GM23338 (cell line): ENCODE measurements around the gene STOX1. TPM values are rescaled to one million over a fixed set of nuclear protein-coding genes. Genes with fewer than 3 reads are reported as not detected.

Source experiments
- ATAC-seq: fragments of 200-7000 bp; cut with Tn5 transposase; 3 replicates; pipeline ENCODE4 v1.9.1; 2020
- DNase-seq: peaks from one replicate; pipeline ENCODE4 v3.0.0-alpha.2; 2015; ENCODE audit warnings: low spot score
- H2AFZ ChIP-seq: fragments of 200-600 bp; sonication (generic); 2 replicates; pipeline ENCODE4 v1.8.0; 2016; ENCODE audit warnings: antibody characterized with exemption, mild to moderate bottlenecking, moderate library complexity
- H3F3A ChIP-seq: fragments of 200-600 bp; sonication (generic); replicated peaks from 2 replicates; pipeline ENCODE4 v1.8.0; 2017; ENCODE audit warnings: antibody characterized with exemption, mixed run types, low read depth
- H3K27ac ChIP-seq: fragments of 200-600 bp; sonication (generic); 2 replicates; pipeline ENCODE4 v1.6.1; 2016; ENCODE audit warnings: low read depth
- H3K27me3 ChIP-seq: fragments of 200-600 bp; sonication (generic); 2 replicates; pipeline ENCODE4 v1.8.0; 2016; ENCODE audit warnings: mild to moderate bottlenecking, mixed run types, moderate library complexity; ENCODE audit not compliant: insufficient read depth
- H3K36me3 ChIP-seq: fragments of 200-600 bp; sonication (generic); 2 replicates; pipeline ENCODE4 v1.8.0; 2016; ENCODE audit warnings: mild to moderate bottlenecking; ENCODE audit not compliant: insufficient read depth
- H3K4me1 ChIP-seq: fragments of 200-600 bp; sonication (generic); 2 replicates; pipeline ENCODE4 v1.8.0; 2016; ENCODE audit warnings: mild to moderate bottlenecking, moderate library complexity; ENCODE audit not compliant: insufficient read depth
- H3K4me2 ChIP-seq: fragments of 200-600 bp; sonication (generic); 2 replicates; pipeline ENCODE4 v1.7.1; 2017; ENCODE audit warnings: mixed run types
- H3K4me3 ChIP-seq: fragments of 200-600 bp; sonication (generic); 2 replicates; pipeline ENCODE4 v1.6.1; 2016; ENCODE audit warnings: mixed run types
- H3K79me2 ChIP-seq: fragments of 200-600 bp; sonication (generic); replicated peaks from 2 replicates; pipeline ENCODE4 v1.8.0; 2017; ENCODE audit warnings: mild to moderate bottlenecking; ENCODE audit not compliant: insufficient read depth
- H3K9me2 ChIP-seq: fragments of 200-600 bp; sonication (generic); 2 replicates; pipeline ENCODE4 v1.8.0; 2017; ENCODE audit not compliant: insufficient read depth
- H4K20me1 ChIP-seq: fragments of 200-600 bp; sonication (generic); replicated peaks from 2 replicates; pipeline ENCODE4 v1.8.0; 2017; ENCODE audit warnings: mild to moderate bottlenecking; ENCODE audit not compliant: insufficient read depth
- H3K27ac Mint-ChIP-seq: 2 replicates; pipeline ENCODE4 v1.8.0; 2020; ENCODE audit warnings: inconsistent platforms, mild to moderate bottlenecking, moderate library complexity, mixed read lengths
- H3K27me3 Mint-ChIP-seq: 3 replicates; pipeline ENCODE4 v1.8.0; 2022; ENCODE audit warnings: low read depth, mild to moderate bottlenecking, moderate library complexity, mixed read lengths, inconsistent platforms; ENCODE audit not compliant: insufficient read depth, poor library complexity
- H3K36me3 Mint-ChIP-seq: 3 replicates; pipeline ENCODE4 v1.8.0; 2021; ENCODE audit warnings: low read depth, mild to moderate bottlenecking, inconsistent platforms, moderate library complexity, mixed read lengths
- H3K4me1 Mint-ChIP-seq: 3 replicates; pipeline ENCODE4 v1.8.0; 2020; ENCODE audit warnings: mild to moderate bottlenecking, inconsistent platforms, mixed read lengths
- H3K4me3 Mint-ChIP-seq: 3 replicates; pipeline ENCODE4 v1.8.0; 2021; ENCODE audit warnings: moderate library complexity, mild to moderate bottlenecking, inconsistent platforms, mixed read lengths
- H3K9me3 Mint-ChIP-seq: 3 replicates; pipeline ENCODE4 v1.8.0; 2020; ENCODE audit warnings: moderate library complexity, mild to moderate bottlenecking, inconsistent platforms, mixed read lengths
- CREB1 ChIP-seq: fragments of 250-450 bp; sonication (Bioruptor Pico); IDR thresholded peaks from 2 replicates; pipeline ENCODE4 v1.5.0; 2020; ENCODE audit warnings: low read depth, mild to moderate bottlenecking, moderate library complexity
- EZH2 ChIP-seq: fragments of 200-600 bp; sonication (generic); IDR thresholded peaks from one replicate; pipeline ENCODE4 v1.8.0; 2017; ENCODE audit warnings: antibody characterized with exemption, mild to moderate bottlenecking, low read depth; ENCODE audit not compliant: unreplicated experiment
- EZH2phosphoT487 ChIP-seq: fragments of 200-600 bp; sonication (generic); IDR thresholded peaks from one replicate; pipeline ENCODE4 v1.8.1; 2018; ENCODE audit warnings: antibody characterized with exemption; ENCODE audit not compliant: unreplicated experiment
- JUNB ChIP-seq: IDR thresholded peaks from one replicate; pipeline ENCODE4 v1.6.1; 2016; ENCODE audit warnings: antibody characterized with exemption; ENCODE audit not compliant: unreplicated experiment
- STAT1 ChIP-seq: IDR thresholded peaks from one replicate; pipeline ENCODE4 v1.6.1; 2016; ENCODE audit warnings: antibody characterized with exemption; ENCODE audit not compliant: unreplicated experiment
- ZNF114 ChIP-seq: fragments of 250-450 bp; sonication (Bioruptor Pico); IDR thresholded peaks from 2 replicates; pipeline ENCODE4 v1.5.0; 2020; ENCODE audit warnings: mild to moderate bottlenecking, moderate library complexity
- polyA plus RNA-seq: library from polyadenylated mRNA; unstranded; fragments of >200 nt; fragmentation: Nextera tagmentation; extraction: Ambion mirVana; gene quantifications from 2 replicates; pipeline ENCODE4 v1.2.1, GENCODE V29; 2016
- total RNA-seq: library from RNA; depleted of rRNA; stranded (reverse); fragments of >200 nt; shearing (Covaris generic); gene quantifications from 2 replicates; pipeline ENCODE4 v1.2.3, GENCODE V29; 2014
- TF ChIP-seq, protein P1 (sequence below), 2 experiments: fragments of 200-600 bp in 1 of 2; sonication (generic) in 1 of 2; conservative IDR thresholded peaks; 2 replicates each; pipeline versions ENCODE4 v1.5.1 to v1.6.1; 2016 to 2017; ENCODE audit warnings: antibody characterized with exemption in 2 of 2, low read depth in 2 of 2, mild to moderate bottlenecking in 2 of 2, moderate library complexity in 1 of 2
- TF ChIP-seq, protein P2 (sequence below): IDR thresholded peaks from 2 replicates; pipeline ENCODE4 v1.6.1; 2016; ENCODE audit warnings: antibody characterized with exemption
- TF ChIP-seq, protein P3 (sequence below): IDR thresholded peaks from one replicate; pipeline ENCODE4 v1.6.1; 2018; ENCODE audit warnings: antibody characterized with exemption; ENCODE audit not compliant: unreplicated experiment
- TF ChIP-seq, protein P4 (sequence below): fragments of 250-450 bp; sonication (Bioruptor Pico); IDR thresholded peaks from 2 replicates; pipeline ENCODE4 v1.5.0; 2020; ENCODE audit warnings: mild to moderate bottlenecking, moderate library complexity

STOX1 gene
- total and polyA plus RNA-seq, 2 experiments from 2014 or later, result 1.6 to 2.2 TPM

DNA sequence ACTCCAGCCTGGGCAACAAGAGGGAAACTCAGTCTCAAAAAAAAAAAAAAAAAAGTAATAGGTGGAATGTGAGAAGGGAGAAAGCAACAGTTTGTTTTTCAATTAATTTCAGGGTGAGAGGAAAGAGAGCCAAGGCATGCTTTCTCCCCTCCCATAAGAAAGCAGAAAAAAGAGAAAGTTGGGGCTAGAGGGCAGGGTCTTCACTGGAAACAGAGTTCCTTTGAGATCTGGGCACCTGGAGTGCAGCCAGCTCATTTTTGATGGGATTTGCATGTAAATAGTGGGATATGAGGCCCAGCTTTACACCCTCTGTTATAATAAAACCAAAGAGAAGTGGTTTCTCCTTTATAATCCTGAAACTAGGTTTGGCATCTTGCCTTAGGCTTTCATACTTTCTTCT, 13.8 kb upstream of the STOX1 start (continued):
- TF ChIP-seq, protein P1, sequence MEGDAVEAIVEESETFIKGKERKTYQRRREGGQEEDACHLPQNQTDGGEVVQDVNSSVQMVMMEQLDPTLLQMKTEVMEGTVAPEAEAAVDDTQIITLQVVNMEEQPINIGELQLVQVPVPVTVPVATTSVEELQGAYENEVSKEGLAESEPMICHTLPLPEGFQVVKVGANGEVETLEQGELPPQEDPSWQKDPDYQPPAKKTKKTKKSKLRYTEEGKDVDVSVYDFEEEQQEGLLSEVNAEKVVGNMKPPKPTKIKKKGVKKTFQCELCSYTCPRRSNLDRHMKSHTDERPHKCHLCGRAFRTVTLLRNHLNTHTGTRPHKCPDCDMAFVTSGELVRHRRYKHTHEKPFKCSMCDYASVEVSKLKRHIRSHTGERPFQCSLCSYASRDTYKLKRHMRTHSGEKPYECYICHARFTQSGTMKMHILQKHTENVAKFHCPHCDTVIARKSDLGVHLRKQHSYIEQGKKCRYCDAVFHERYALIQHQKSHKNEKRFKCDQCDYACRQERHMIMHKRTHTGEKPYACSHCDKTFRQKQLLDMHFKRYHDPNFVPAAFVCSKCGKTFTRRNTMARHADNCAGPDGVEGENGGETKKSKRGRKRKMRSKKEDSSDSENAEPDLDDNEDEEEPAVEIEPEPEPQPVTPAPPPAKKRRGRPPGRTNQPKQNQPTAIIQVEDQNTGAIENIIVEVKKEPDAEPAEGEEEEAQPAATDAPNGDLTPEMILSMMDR (conservative IDR thresholded peaks at IDR 0.05; ENCODE audit: low read depth in 2 of 2), result no peak
- TF ChIP-seq EZH2phosphoT487 (no peak), JUNB (no peak), STAT1 (no peak), CREB1 (CRISPR knock-in tag) (no peak), ZNF114 (no peak), EZH2 (no peak)
- TF ChIP-seq, protein P2, sequence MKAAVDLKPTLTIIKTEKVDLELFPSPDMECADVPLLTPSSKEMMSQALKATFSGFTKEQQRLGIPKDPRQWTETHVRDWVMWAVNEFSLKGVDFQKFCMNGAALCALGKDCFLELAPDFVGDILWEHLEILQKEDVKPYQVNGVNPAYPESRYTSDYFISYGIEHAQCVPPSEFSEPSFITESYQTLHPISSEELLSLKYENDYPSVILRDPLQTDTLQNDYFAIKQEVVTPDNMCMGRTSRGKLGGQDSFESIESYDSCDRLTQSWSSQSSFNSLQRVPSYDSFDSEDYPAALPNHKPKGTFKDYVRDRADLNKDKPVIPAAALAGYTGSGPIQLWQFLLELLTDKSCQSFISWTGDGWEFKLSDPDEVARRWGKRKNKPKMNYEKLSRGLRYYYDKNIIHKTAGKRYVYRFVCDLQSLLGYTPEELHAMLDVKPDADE, result no peak

DNA sequence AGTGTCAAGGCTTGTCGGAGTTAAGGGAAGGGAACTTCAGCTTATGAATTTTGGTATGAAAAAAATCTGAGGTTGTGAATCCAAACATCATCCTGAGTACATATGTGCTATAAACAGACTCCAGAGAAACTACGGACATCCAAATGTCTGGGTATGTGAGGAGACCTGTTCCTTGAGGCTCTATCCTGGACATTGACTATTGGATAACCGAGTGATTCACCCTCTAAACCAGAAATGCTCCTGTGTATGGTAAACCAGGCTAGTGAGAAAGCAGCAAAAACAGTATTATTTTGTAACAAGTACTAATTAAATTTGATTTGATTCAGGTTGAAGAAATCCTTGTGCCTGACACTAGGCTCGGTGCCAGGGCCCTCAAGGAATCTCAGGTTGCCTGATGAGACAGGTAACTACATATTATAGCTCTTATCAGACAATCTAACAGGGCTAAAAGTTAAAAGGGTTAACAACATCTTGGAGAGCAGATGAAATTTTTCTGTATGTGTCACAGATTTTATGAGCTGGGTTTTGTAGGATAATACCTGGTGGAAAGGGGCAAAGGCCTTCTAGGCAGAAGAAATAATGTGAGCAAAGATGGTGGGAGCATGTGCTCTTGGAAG, 10.4 kb upstream of the STOX1 start:
- Histone ChIP-seq H3K36me3 (no peaks in the 10 kb centered on the region), H3K79me2 (no peaks in the 10 kb centered on the region), H3K4me2 (no peak overlapping the region), H3F3A (no peaks in the 10 kb centered on the region), H4K20me1 (no peaks in the 10 kb centered on the region), H3K27me3 (no peaks in the 10 kb centered on the region), H3K4me3 (no peak overlapping the region), H3K27ac (no peak overlapping the region), H3K9me2 (no peaks in the 10 kb centered on the region), H2AFZ (peak overlapping the region; percentile 66; the same call in 1 of the 2 replicates), H3K4me1 (no peaks in the 10 kb centered on the region)
- Mint-ChIP-seq H3K27ac (no peak overlapping the region), H3K27me3 (peaks cover 5% of the 10 kb centered on the region), H3K9me3 (no peaks in the 10 kb centered on the region), H3K4me3 (no peak overlapping the region), H3K36me3 (no peaks in the 10 kb centered on the region), H3K4me1 (peaks cover 6% of the 10 kb centered on the region; the same call in 1 of the 3 replicates)
- ATAC-seq, result no peak
- DNase-seq, result no peak
- TF ChIP-seq EZH2 (no peak), JUNB (no peak), ZNF114 (no peak), CREB1 (CRISPR knock-in tag) (no peak), STAT1 (no peak)
- TF ChIP-seq, protein P3, sequence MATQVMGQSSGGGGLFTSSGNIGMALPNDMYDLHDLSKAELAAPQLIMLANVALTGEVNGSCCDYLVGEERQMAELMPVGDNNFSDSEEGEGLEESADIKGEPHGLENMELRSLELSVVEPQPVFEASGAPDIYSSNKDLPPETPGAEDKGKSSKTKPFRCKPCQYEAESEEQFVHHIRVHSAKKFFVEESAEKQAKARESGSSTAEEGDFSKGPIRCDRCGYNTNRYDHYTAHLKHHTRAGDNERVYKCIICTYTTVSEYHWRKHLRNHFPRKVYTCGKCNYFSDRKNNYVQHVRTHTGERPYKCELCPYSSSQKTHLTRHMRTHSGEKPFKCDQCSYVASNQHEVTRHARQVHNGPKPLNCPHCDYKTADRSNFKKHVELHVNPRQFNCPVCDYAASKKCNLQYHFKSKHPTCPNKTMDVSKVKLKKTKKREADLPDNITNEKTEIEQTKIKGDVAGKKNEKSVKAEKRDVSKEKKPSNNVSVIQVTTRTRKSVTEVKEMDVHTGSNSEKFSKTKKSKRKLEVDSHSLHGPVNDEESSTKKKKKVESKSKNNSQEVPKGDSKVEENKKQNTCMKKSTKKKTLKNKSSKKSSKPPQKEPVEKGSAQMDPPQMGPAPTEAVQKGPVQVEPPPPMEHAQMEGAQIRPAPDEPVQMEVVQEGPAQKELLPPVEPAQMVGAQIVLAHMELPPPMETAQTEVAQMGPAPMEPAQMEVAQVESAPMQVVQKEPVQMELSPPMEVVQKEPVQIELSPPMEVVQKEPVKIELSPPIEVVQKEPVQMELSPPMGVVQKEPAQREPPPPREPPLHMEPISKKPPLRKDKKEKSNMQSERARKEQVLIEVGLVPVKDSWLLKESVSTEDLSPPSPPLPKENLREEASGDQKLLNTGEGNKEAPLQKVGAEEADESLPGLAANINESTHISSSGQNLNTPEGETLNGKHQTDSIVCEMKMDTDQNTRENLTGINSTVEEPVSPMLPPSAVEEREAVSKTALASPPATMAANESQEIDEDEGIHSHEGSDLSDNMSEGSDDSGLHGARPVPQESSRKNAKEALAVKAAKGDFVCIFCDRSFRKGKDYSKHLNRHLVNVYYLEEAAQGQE, result no peak
- TF ChIP-seq, protein P4, sequence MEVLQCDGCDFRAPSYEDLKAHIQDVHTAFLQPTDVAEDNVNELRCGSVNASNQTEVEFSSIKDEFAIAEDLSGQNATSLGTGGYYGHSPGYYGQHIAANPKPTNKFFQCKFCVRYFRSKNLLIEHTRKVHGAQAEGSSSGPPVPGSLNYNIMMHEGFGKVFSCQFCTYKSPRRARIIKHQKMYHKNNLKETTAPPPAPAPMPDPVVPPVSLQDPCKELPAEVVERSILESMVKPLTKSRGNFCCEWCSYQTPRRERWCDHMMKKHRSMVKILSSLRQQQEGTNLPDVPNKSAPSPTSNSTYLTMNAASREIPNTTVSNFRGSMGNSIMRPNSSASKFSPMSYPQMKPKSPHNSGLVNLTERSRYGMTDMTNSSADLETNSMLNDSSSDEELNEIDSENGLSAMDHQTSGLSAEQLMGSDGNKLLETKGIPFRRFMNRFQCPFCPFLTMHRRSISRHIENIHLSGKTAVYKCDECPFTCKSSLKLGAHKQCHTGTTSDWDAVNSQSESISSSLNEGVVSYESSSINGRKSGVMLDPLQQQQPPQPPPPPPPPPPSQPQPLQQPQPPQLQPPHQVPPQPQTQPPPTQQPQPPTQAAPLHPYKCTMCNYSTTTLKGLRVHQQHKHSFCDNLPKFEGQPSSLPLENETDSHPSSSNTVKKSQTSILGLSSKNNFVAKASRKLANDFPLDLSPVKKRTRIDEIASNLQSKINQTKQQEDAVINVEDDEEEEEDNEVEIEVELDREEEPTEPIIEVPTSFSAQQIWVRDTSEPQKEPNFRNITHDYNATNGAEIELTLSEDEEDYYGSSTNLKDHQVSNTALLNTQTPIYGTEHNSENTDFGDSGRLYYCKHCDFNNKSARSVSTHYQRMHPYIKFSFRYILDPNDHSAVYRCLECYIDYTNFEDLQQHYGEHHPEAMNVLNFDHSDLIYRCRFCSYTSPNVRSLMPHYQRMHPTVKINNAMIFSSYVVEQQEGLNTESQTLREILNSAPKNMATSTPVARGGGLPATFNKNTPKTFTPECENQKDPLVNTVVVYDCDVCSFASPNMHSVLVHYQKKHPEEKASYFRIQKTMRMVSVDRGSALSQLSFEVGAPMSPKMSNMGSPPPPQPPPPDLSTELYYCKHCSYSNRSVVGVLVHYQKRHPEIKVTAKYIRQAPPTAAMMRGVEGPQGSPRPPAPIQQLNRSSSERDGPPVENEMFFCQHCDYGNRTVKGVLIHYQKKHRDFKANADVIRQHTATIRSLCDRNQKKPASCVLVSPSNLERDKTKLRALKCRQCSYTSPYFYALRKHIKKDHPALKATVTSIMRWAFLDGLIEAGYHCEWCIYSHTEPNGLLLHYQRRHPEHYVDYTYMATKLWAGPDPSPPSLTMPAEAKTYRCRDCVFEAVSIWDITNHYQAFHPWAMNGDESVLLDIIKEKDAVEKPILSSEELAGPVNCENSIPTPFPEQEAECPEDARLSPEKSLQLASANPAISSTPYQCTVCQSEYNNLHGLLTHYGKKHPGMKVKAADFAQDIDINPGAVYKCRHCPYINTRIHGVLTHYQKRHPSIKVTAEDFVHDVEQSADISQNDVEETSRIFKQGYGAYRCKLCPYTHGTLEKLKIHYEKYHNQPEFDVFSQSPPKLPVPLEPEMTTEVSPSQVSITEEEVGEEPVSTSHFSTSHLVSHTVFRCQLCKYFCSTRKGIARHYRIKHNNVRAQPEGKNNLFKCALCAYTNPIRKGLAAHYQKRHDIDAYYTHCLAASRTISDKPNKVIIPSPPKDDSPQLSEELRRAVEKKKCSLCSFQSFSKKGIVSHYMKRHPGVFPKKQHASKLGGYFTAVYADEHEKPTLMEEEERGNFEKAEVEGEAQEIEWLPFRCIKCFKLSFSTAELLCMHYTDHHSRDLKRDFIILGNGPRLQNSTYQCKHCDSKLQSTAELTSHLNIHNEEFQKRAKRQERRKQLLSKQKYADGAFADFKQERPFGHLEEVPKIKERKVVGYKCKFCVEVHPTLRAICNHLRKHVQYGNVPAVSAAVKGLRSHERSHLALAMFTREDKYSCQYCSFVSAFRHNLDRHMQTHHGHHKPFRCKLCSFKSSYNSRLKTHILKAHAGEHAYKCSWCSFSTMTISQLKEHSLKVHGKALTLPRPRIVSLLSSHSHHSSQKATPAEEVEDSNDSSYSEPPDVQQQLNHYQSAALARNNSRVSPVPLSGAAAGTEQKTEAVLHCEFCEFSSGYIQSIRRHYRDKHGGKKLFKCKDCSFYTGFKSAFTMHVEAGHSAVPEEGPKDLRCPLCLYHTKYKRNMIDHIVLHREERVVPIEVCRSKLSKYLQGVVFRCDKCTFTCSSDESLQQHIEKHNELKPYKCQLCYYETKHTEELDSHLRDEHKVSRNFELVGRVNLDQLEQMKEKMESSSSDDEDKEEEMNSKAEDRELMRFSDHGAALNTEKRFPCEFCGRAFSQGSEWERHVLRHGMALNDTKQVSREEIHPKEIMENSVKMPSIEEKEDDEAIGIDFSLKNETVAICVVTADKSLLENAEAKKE, result no peak
